Smooth muscle cell (in vitro differentiated cells): Measurements from ENCODE around the gene DCDC2. TPM values are rescaled to one million over a fixed set of nuclear protein-coding genes. Genes with fewer than 3 reads are reported as not detected.
"Not testable (repeated sequence)": the region's sequence is repeated elsewhere in the genome, so short reads cannot be mapped to it uniquely, and the experiment has no call there.

Experiments used
- DNase-seq: peaks from one replicate; lab custom pipeline; 2025; ENCODE audit not compliant: unreplicated experiment; lab: John Stamatoyannopoulos, UW
- H2AFZ ChIP-seq: fragments of 200-600 bp; sonication (generic); 2 replicates; pipeline ENCODE4 v1.6.0; 2016; ENCODE audit warnings: antibody characterized with exemption, low read depth, mild to moderate bottlenecking
- H3F3A ChIP-seq: fragments of 200-600 bp; sonication (generic); 2 replicates; pipeline ENCODE4 v1.6.0; 2017; ENCODE audit warnings: antibody characterized with exemption, low read depth
- H3K27ac ChIP-seq: fragments of 200-600 bp; sonication (generic); 2 replicates; pipeline ENCODE4 v1.5.1; 2016; ENCODE audit warnings: low read depth, mild to moderate bottlenecking
- H3K27me3 ChIP-seq: fragments of 200-600 bp; sonication (generic); 2 replicates; pipeline ENCODE4 v1.6.1; 2016; ENCODE audit warnings: low read depth, mild to moderate bottlenecking
- H3K36me3 ChIP-seq: fragments of 200-600 bp; sonication (generic); 2 replicates; pipeline ENCODE4 v1.5.1; 2016; ENCODE audit warnings: low read depth
- H3K4me1 ChIP-seq: fragments of 200-600 bp; sonication (generic); 2 replicates; pipeline ENCODE4 v1.5.1; 2016; ENCODE audit warnings: low read depth
- H3K4me2 ChIP-seq: fragments of 200-600 bp; sonication (generic); 2 replicates; pipeline ENCODE4 v1.6.0; 2016; ENCODE audit warnings: mild to moderate bottlenecking
- H3K4me3 ChIP-seq: fragments of 200-600 bp; sonication (generic); 2 replicates; pipeline ENCODE4 v1.5.1; 2016; ENCODE audit warnings: mild to moderate bottlenecking
- H3K79me2 ChIP-seq: fragments of 200-600 bp; sonication (generic); 2 replicates; pipeline ENCODE4 v1.6.0; 2016; ENCODE audit warnings: low read depth, mild to moderate bottlenecking
- H3K9ac ChIP-seq: fragments of 200-600 bp; sonication (generic); 2 replicates; pipeline ENCODE4 v1.6.0; 2016; ENCODE audit warnings: low read depth
- H3K9me3 ChIP-seq: fragments of 200-600 bp; sonication (generic); replicated peaks from 2 replicates; pipeline ENCODE4 v1.5.1; 2016; ENCODE audit warnings: low read depth
- H4K20me1 ChIP-seq: fragments of 200-600 bp; sonication (generic); 2 replicates; pipeline ENCODE4 v1.6.0; 2016; ENCODE audit warnings: low read depth
- WGBS: methylation state at CpG from one replicate; pipeline ENCODE4 v1.1.7; 2016; ENCODE audit warnings: low lambda C conversion rate; 5-methylcytosine and 5-hydroxymethylcytosine counted together
- polyA plus RNA-seq: library from polyadenylated mRNA; unstranded; fragments of >200 nt; fragmentation: Nextera tagmentation; extraction: Ambion mirVana; gene quantifications from 2 replicates; pipeline ENCODE4 v1.2.1, GENCODE V29; 2016
- total RNA-seq: library from RNA; depleted of rRNA; stranded (reverse); fragments of >200 nt; gene quantifications from 2 replicates; pipeline ENCODE4 v1.2.3, GENCODE V29; 2014
- TF ChIP-seq, protein P1 (sequence below): fragments of 200-600 bp; sonication (generic); IDR thresholded peaks from 2 replicates; pipeline ENCODE4 v1.5.1; 2017; ENCODE audit warnings: borderline replicate concordance, mild to moderate bottlenecking, antibody characterized with exemption; ENCODE audit not compliant: insufficient read depth, poor library complexity, severe bottlenecking

The DCDC2 gene
- total and polyA plus RNA-seq, 2 experiments from 2014 or later: not detected

DNA sequence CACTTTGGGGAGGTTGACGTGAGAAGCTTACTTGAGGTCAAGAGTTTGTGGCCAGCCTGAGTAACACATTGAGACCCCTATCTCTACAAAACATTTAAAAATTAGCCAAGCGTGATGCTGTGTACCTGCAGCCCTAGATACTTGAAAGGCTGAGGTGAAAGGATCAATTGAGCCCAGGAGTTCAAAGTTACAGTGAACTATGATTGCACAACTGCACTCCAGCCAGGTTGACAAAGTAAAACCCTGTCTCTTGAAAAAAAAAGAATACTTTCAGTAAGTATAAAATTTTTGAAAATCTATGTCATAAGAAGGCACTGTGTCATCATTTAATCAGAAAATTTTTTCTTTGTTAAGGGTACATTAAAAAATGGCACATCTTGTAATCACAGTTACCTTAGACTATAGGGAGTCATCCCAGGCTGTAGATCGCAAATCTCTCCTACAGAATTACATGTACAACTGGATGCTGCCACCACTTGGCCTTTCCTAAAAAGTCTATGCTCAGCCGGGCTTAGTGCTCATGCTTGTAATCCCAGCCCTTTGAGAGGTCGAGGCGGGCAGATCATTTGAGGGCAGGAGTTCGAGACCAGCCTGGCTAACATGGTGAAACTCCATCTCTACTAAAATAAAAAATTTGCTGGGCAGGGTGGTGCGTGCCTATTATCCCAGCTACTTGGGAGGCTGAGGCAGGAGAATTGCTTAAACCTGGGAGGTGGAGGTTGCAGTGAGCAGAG lies 27.8 kb upstream of the DCDC2 start:
- Histone ChIP-seq H3F3A (no peaks in the 10 kb centered on the region), H3K4me2 (no peak overlapping the region), H2AFZ (no peak overlapping the region), H3K4me1 (no peaks in the 10 kb centered on the region), H3K36me3 (no peaks in the 10 kb centered on the region), H3K79me2 (no peaks in the 10 kb centered on the region), H3K27ac (no peak overlapping the region), H3K9me3 (no peaks in the 10 kb centered on the region), H4K20me1 (no peaks in the 10 kb centered on the region), H3K9ac (no peak overlapping the region), H3K27me3 (no peaks in the 10 kb centered on the region), H3K4me3 (no peak overlapping the region)
- WGBS: 85% methylated on average over 8 of the region's 8 CpGs
- TF ChIP-seq, protein P1, sequence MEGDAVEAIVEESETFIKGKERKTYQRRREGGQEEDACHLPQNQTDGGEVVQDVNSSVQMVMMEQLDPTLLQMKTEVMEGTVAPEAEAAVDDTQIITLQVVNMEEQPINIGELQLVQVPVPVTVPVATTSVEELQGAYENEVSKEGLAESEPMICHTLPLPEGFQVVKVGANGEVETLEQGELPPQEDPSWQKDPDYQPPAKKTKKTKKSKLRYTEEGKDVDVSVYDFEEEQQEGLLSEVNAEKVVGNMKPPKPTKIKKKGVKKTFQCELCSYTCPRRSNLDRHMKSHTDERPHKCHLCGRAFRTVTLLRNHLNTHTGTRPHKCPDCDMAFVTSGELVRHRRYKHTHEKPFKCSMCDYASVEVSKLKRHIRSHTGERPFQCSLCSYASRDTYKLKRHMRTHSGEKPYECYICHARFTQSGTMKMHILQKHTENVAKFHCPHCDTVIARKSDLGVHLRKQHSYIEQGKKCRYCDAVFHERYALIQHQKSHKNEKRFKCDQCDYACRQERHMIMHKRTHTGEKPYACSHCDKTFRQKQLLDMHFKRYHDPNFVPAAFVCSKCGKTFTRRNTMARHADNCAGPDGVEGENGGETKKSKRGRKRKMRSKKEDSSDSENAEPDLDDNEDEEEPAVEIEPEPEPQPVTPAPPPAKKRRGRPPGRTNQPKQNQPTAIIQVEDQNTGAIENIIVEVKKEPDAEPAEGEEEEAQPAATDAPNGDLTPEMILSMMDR: no peak
- no peak for DNase-seq

DNA sequence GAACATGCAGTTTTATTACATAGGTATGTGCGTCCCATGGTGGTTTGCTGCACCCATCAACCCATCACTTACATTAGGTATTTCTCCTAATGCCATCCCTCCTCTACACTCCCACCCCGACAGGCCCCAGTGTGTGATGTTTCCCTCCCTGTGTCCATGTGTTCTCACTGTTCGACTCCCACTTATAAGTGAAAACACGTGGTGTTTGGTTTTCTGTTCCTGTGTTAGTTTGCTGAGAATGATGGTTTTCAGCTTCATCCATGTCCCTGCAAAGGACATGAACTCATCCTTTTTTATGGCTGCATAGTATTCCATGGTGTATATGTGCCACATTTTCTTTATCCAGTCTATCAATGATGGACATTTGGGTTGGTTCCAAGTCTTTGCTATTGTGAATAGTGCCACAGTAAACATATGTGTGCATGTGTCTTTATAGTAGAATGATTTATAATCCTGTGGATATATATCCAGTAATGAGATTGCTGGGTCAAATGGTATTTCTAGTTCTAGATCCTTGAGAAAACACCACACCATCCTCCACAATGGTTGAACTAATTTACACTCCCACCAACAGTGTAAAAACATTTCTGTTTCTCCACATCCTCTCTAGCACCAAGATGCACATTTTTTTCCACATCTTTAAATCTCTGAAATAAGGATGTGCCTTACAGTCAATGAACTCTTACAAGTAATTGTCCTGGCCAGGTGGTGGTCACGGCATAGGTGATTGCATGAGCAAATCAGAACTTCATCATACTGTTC lies 26.7 kb upstream of the DCDC2 start:
- not testable (repeated sequence) for H3F3A ChIP-seq, H3K4me3 ChIP-seq, H4K20me1 ChIP-seq, H3K9me3 ChIP-seq, H3K79me2 ChIP-seq, DNase-seq, H3K27me3 ChIP-seq, H3K27ac ChIP-seq, H3K9ac ChIP-seq, H2AFZ ChIP-seq, H3K4me2 ChIP-seq, H3K36me3 ChIP-seq, H3K4me1 ChIP-seq
- WGBS: 90% methylated on average over 5 of the region's 5 CpGs

DNA sequence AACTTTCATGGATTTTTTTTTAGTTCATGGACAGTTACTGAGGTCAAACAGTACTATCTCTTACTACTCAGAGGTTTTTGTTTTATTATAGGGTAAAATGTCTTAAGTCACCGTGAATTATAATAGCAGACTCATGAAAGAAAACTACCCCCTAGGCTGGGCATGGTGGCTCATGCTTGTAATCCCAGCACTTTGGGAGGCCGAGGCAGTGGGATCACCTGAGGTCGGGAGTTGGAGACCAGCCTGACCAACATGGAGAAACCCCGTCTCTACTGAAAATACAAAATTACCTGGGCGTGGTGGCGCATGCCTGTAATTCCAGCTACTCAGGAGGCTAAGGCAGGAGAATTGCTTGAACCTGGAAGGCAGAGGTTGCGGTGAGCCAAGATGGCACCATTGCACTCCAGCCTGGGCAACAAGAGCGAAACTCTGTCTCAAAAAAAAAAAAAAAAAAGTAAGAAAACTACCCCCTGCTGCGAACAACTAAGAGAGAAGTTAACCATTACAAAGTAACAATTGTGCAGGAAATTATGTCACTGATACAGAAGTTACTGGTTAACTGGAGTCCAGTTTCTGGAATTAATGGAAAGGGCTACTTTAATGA lies 25.1 kb upstream of the DCDC2 start:
- H3K27ac ChIP-seq, H3K9me3 ChIP-seq, H4K20me1 ChIP-seq, H3K36me3 ChIP-seq, H3K9ac ChIP-seq, H3K79me2 ChIP-seq, H3K4me2 ChIP-seq, H3K27me3 ChIP-seq, H2AFZ ChIP-seq, DNase-seq, H3K4me1 ChIP-seq, H3F3A ChIP-seq: not testable (repeated sequence)
- WGBS: 95% methylated on average over 9 of the region's 9 CpGs
- peak overlapping the region; percentile 16 for H3K4me3 ChIP-seq

GRCh38 chr6:24382220-24382540 lies 24.3 kb upstream of the DCDC2 start:
- TF ChIP-seq, protein P1: no peak
- Histone ChIP-seq H3K27ac (no peak overlapping the region), H3K9ac (no peak overlapping the region)

More at GRCh38 chr6:24382220-24382540, 24.3 kb upstream of the DCDC2 start:
- Histone ChIP-seq H3K4me2 (no peak overlapping the region), H3K36me3 (no peaks in the 10 kb centered on the region), H2AFZ (no peak overlapping the region), H3K79me2 (no peaks in the 10 kb centered on the region), H3K27me3 (no peaks in the 10 kb centered on the region), H3K4me1 (no peaks in the 10 kb centered on the region), H3F3A (no peaks in the 10 kb centered on the region), H3K4me3 (peak overlapping the region; percentile 25), H4K20me1 (no peaks in the 10 kb centered on the region), H3K9me3 (no peaks in the 10 kb centered on the region)
- no peak for DNase-seq
- WGBS: 97% methylated on average over 1 of the region's 1 CpG
